HEK293 (cell line): ENCODE data around the gene OR2Y1.

ENCODE experiments used
- CTCF ChIA-PET: fragments of 350-600 bp; formaldehyde crosslinking; extraction: SDS; loops from one replicate; lab custom pipeline; 2021; ENCODE audit warnings: antibody characterized with exemption; lab: Yijun Ruan, JAX
- POLR2A ChIA-PET: fragments of 300-600 bp; formaldehyde crosslinking; extraction: SDS; loops from one replicate; lab custom pipeline; 2020; ENCODE audit warnings: antibody characterized with exemption, inconsistent platforms; lab: Yijun Ruan, JAX
- H3K27ac ChIP-seq: fragments of 200-500 bp; sonication (Bioruptor generic); 2 replicates; pipeline ENCODE4 v1.5.1; 2014; ENCODE audit warnings: low read depth, low read length, control low read depth, inconsistent platforms; ENCODE audit errors: extremely low read depth
- H3K36me3 ChIP-seq, 2 experiments: fragments of 200-500 bp in 1 of 2; sonication (Bioruptor generic) in 1 of 2; 1 replicate in 1 of 2; 2 replicates in 1 of 2; pipeline ENCODE4 v1.5.1; 2014 to 2017; ENCODE audit warnings: inconsistent platforms in 2 of 2, low read length in 2 of 2; ENCODE audit not compliant: control insufficient read depth in 2 of 2, insufficient read depth in 1 of 2
- H3K4me1 ChIP-seq: fragments of 200-500 bp; sonication (Bioruptor generic); 2 replicates; pipeline ENCODE4 v1.5.1; 2014; ENCODE audit warnings: mild to moderate bottlenecking, low read length, inconsistent platforms; ENCODE audit not compliant: control insufficient read depth, insufficient read depth
- H3K4me3 ChIP-seq: 2 replicates; pipeline ENCODE4 v1.5.1; 2011; ENCODE audit warnings: low read depth, mild to moderate bottlenecking, control low read depth, low read length, moderate library complexity
- H3K9me3 ChIP-seq: fragments of 200-500 bp; sonication (Bioruptor generic); 2 replicates; pipeline ENCODE4 v1.5.1; 2014; ENCODE audit warnings: low read depth, low read length, inconsistent platforms; ENCODE audit not compliant: control insufficient read depth, insufficient read depth
- EGR2 ChIP-seq: fragments of 450-650 bp; formaldehyde crosslinking; IDR thresholded peaks from 2 replicates; pipeline ENCODE4 v1.5.1; 2016; ENCODE audit warnings: low read depth, missing biosample characterization, missing genetic modification characterization
- KLF1 ChIP-seq: fragments of 450-650 bp; formaldehyde crosslinking; IDR thresholded peaks from 2 replicates; pipeline ENCODE4 v1.5.1; 2016; ENCODE audit warnings: missing biosample characterization, missing genetic modification characterization
- SP3 ChIP-seq: fragments of 450-650 bp; formaldehyde crosslinking; IDR thresholded peaks from 2 replicates; pipeline ENCODE4 v1.5.1; 2016; ENCODE audit warnings: missing biosample characterization, missing genetic modification characterization
- SP7 ChIP-seq: fragments of 450-650 bp; formaldehyde crosslinking; IDR thresholded peaks from 2 replicates; pipeline ENCODE4 v1.5.1; 2016; ENCODE audit warnings: missing biosample characterization, missing genetic modification characterization
- ZFP41 ChIP-seq: fragments of 450-650 bp; formaldehyde crosslinking; IDR thresholded peaks from 2 replicates; pipeline ENCODE4 v1.5.1; 2016; ENCODE audit warnings: missing biosample characterization, missing genetic modification characterization, borderline replicate concordance
- ZNF121 ChIP-seq: fragments of 450-650 bp; formaldehyde crosslinking; IDR thresholded peaks from 2 replicates; pipeline ENCODE4 v1.5.1; 2016; ENCODE audit warnings: missing biosample characterization, missing genetic modification characterization
- ZNF133 ChIP-seq: fragments of 450-650 bp; formaldehyde crosslinking; IDR thresholded peaks from 2 replicates; pipeline ENCODE4 v1.5.1; 2016; ENCODE audit warnings: missing biosample characterization, missing genetic modification characterization
- ZNF19 ChIP-seq: fragments of 450-650 bp; formaldehyde crosslinking; IDR thresholded peaks from 2 replicates; pipeline ENCODE4; 2016; ENCODE audit warnings: missing biosample characterization, missing genetic modification characterization, low read depth
- ZNF2 ChIP-seq: fragments of 450-650 bp; formaldehyde crosslinking; IDR thresholded peaks from 2 replicates; pipeline ENCODE4 v1.5.1; 2016; ENCODE audit warnings: missing biosample characterization, missing genetic modification characterization
- ZNF24 ChIP-seq: fragments of 450-650 bp; formaldehyde crosslinking; IDR thresholded peaks from 2 replicates; pipeline ENCODE4 v1.5.1; 2016; ENCODE audit warnings: missing biosample characterization, missing genetic modification characterization
- ZNF248 ChIP-seq: fragments of 450-650 bp; formaldehyde crosslinking; IDR thresholded peaks from 2 replicates; pipeline ENCODE4 v1.5.1; 2017; ENCODE audit warnings: missing biosample characterization, missing genetic modification characterization
- ZNF394 ChIP-seq: fragments of 450-650 bp; formaldehyde crosslinking; IDR thresholded peaks from 2 replicates; pipeline ENCODE4 v1.5.1; 2016; ENCODE audit warnings: missing biosample characterization, missing genetic modification characterization, mild to moderate bottlenecking, moderate library complexity, borderline replicate concordance
- ZNF423 ChIP-seq: fragments of 450-650 bp; formaldehyde crosslinking; IDR thresholded peaks from 2 replicates; pipeline ENCODE4 v1.5.1; 2016; ENCODE audit warnings: missing biosample characterization, missing genetic modification characterization
- ZNF501 ChIP-seq: fragments of 450-650 bp; formaldehyde crosslinking; IDR thresholded peaks from 2 replicates; pipeline ENCODE4 v1.5.1; 2016; ENCODE audit warnings: missing biosample characterization, missing genetic modification characterization
- ZNF596 ChIP-seq: fragments of 450-650 bp; IDR thresholded peaks from 2 replicates; pipeline ENCODE4 v1.5.0; 2018; ENCODE audit warnings: missing biosample characterization, mild to moderate bottlenecking, missing genetic modification characterization, moderate library complexity
- ZNF623 ChIP-seq: fragments of 450-650 bp; formaldehyde crosslinking; IDR thresholded peaks from 2 replicates; pipeline ENCODE4 v1.5.1; 2016; ENCODE audit warnings: missing biosample characterization, missing genetic modification characterization
- ZNF624 ChIP-seq: fragments of 450-650 bp; formaldehyde crosslinking; IDR thresholded peaks from 2 replicates; pipeline ENCODE4 v1.5.1; 2017; ENCODE audit warnings: missing biosample characterization, missing genetic modification characterization
- ZNF629 ChIP-seq: fragments of 450-650 bp; formaldehyde crosslinking; IDR thresholded peaks from 2 replicates; pipeline ENCODE4 v1.5.1; 2017; ENCODE audit warnings: missing biosample characterization, missing genetic modification characterization
- ZNF768 ChIP-seq: fragments of 450-650 bp; formaldehyde crosslinking; IDR thresholded peaks from 2 replicates; pipeline ENCODE4 v1.5.1; 2018; ENCODE audit warnings: missing biosample characterization, mild to moderate bottlenecking, missing genetic modification characterization
- ZNF791 ChIP-seq: fragments of 450-650 bp; formaldehyde crosslinking; IDR thresholded peaks from 2 replicates; pipeline ENCODE4 v1.5.1; 2016; ENCODE audit warnings: missing biosample characterization, missing genetic modification characterization
- ZNF792 ChIP-seq: fragments of 450-650 bp; formaldehyde crosslinking; IDR thresholded peaks from 2 replicates; pipeline ENCODE4 v1.5.1; 2016; ENCODE audit warnings: missing biosample characterization, missing genetic modification characterization
- ZNF843 ChIP-seq: fragments of 450-650 bp; formaldehyde crosslinking; IDR thresholded peaks from 2 replicates; pipeline ENCODE4 v1.5.1; 2016; ENCODE audit warnings: missing biosample characterization, missing genetic modification characterization
- TF ChIP-seq, protein P1 (sequence below): fragments of 450-650 bp; formaldehyde crosslinking; IDR thresholded peaks from 2 replicates; pipeline ENCODE4 v1.5.1; 2016; ENCODE audit warnings: missing biosample characterization, missing genetic modification characterization, borderline replicate concordance
- TF ChIP-seq, protein P2 (sequence below): fragments of 450-650 bp; formaldehyde crosslinking; IDR thresholded peaks from 2 replicates; pipeline ENCODE4 v1.5.1; 2017; ENCODE audit warnings: missing biosample characterization, missing genetic modification characterization
- TF ChIP-seq, protein P3 (sequence below): fragments of 450-650 bp; formaldehyde crosslinking; IDR thresholded peaks from 2 replicates; pipeline ENCODE4 v1.5.1; 2016; ENCODE audit warnings: missing biosample characterization, missing genetic modification characterization
- TF ChIP-seq, protein P4 (sequence below): fragments of 450-650 bp; formaldehyde crosslinking; IDR thresholded peaks from 2 replicates; pipeline ENCODE4 v1.5.1; 2016; ENCODE audit warnings: missing biosample characterization, missing genetic modification characterization, borderline replicate concordance

Gene OR2Y1

DNA sequence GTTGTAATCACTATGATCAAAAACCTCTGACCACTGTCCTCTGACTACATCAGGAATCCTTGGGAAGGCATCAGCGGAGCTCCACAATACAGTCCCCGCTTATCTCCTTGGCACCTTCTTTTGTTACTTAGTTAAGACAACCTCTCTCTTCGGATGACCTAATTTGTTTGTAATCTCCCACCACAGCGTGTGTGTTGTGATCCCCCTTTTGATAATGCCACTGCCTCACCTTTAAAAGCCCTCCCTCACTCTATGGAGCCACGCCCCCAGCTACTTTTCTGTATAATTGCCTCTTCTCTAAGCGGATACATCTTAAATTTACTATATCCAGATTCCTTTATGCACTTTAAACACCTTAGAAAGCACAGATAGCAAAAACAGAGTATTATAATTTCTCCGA, 35.9 kb downstream of the OR2Y1 start:
- no peaks in the 10 kb centered on the region for H3K9me3 ChIP-seq
- POLR2A ChIA-PET = no interaction called here
- CTCF ChIA-PET = interaction anchor here (0.6 to 1.8 kb wide), 2 partner anchors 15 to 196 kb away, joined by 3 to 8 read pairs; no protein-coding TSS in a partner anchor
- no peaks in the 10 kb centered on the region for H3K36me3 ChIP-seq
- H3K27ac ChIP-seq = no peak overlapping the region
- H3K4me1 ChIP-seq = peaks cover 4% of the 10 kb centered on the region; the same call in 1 of the 2 replicates
- no peak overlapping the region for H3K4me3 ChIP-seq
- TF ChIP-seq ZNF623 (tag by site-specific recombination) = no peak
- TF ChIP-seq, protein P1, sequence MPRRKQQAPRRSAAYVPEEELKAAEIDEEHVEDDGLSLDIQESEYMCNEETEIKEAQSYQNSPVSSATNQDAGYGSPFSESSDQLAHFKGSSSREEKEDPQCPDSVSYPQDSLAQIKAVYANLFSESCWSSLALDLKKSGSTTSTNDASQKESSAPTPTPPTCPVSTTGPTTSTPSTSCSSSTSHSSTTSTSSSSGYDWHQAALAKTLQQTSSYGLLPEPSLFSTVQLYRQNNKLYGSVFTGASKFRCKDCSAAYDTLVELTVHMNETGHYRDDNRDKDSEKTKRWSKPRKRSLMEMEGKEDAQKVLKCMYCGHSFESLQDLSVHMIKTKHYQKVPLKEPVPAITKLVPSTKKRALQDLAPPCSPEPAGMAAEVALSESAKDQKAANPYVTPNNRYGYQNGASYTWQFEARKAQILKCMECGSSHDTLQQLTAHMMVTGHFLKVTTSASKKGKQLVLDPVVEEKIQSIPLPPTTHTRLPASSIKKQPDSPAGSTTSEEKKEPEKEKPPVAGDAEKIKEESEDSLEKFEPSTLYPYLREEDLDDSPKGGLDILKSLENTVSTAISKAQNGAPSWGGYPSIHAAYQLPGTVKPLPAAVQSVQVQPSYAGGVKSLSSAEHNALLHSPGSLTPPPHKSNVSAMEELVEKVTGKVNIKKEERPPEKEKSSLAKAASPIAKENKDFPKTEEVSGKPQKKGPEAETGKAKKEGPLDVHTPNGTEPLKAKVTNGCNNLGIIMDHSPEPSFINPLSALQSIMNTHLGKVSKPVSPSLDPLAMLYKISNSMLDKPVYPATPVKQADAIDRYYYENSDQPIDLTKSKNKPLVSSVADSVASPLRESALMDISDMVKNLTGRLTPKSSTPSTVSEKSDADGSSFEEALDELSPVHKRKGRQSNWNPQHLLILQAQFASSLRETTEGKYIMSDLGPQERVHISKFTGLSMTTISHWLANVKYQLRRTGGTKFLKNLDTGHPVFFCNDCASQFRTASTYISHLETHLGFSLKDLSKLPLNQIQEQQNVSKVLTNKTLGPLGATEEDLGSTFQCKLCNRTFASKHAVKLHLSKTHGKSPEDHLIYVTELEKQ = no peak
- TF ChIP-seq ZNF768 (tag by site-specific recombination) = no peak
- no peak for TF ChIP-seq ZNF423
- TF ChIP-seq SP3 (tag by site-specific recombination) = peak; percentile 44
- TF ChIP-seq ZNF248 (tag by site-specific recombination) = no peak
- 0 out of 2 replicates have a peak, but pooled peaks have one; percentile 12 for TF ChIP-seq ZNF629 (tag by site-specific recombination)
- no peak for TF ChIP-seq ZNF19 (tag by site-specific recombination)
- TF ChIP-seq ZNF501 = no peak
- TF ChIP-seq ZNF791 (tag by site-specific recombination) = no peak
- TF ChIP-seq ZNF624 = no peak
- TF ChIP-seq ZNF596 (tag by site-specific recombination) = no peak
- TF ChIP-seq, protein P2, sequence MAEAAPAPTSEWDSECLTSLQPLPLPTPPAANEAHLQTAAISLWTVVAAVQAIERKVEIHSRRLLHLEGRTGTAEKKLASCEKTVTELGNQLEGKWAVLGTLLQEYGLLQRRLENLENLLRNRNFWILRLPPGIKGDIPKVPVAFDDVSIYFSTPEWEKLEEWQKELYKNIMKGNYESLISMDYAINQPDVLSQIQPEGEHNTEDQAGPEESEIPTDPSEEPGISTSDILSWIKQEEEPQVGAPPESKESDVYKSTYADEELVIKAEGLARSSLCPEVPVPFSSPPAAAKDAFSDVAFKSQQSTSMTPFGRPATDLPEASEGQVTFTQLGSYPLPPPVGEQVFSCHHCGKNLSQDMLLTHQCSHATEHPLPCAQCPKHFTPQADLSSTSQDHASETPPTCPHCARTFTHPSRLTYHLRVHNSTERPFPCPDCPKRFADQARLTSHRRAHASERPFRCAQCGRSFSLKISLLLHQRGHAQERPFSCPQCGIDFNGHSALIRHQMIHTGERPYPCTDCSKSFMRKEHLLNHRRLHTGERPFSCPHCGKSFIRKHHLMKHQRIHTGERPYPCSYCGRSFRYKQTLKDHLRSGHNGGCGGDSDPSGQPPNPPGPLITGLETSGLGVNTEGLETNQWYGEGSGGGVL (tag by site-specific recombination) = peak; percentile 51
- TF ChIP-seq ZNF792 (tag by site-specific recombination) = no peak
- TF ChIP-seq ZNF24 = no peak
- TF ChIP-seq ZNF843 (tag by site-specific recombination) = no peak
- TF ChIP-seq ZNF394 = no peak
- TF ChIP-seq SP7 (tag by site-specific recombination) = no peak
- no peak for TF ChIP-seq ZFP41 (tag by site-specific recombination)
- no peak for TF ChIP-seq ZNF121
- TF ChIP-seq KLF1 (tag by site-specific recombination) = no peak
- no peak for TF ChIP-seq ZNF133 (tag by site-specific recombination)
- peak; percentile 53; the same call in 1 of the 2 replicates for TF ChIP-seq EGR2 (tag by site-specific recombination)
- TF ChIP-seq, protein P3, sequence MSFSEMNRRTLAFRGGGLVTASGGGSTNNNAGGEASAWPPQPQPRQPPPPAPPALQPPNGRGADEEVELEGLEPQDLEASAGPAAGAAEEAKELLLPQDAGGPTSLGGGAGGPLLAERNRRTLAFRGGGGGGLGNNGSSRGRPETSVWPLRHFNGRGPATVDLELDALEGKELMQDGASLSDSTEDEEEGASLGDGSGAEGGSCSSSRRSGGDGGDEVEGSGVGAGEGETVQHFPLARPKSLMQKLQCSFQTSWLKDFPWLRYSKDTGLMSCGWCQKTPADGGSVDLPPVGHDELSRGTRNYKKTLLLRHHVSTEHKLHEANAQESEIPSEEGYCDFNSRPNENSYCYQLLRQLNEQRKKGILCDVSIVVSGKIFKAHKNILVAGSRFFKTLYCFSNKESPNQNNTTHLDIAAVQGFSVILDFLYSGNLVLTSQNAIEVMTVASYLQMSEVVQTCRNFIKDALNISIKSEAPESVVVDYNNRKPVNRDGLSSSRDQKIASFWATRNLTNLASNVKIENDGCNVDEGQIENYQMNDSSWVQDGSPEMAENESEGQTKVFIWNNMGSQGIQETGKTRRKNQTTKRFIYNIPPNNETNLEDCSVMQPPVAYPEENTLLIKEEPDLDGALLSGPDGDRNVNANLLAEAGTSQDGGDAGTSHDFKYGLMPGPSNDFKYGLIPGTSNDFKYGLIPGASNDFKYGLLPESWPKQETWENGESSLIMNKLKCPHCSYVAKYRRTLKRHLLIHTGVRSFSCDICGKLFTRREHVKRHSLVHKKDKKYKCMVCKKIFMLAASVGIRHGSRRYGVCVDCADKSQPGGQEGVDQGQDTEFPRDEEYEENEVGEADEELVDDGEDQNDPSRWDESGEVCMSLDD (tag by site-specific recombination) = no peak
- no peak for TF ChIP-seq ZNF2
- TF ChIP-seq, protein P4, sequence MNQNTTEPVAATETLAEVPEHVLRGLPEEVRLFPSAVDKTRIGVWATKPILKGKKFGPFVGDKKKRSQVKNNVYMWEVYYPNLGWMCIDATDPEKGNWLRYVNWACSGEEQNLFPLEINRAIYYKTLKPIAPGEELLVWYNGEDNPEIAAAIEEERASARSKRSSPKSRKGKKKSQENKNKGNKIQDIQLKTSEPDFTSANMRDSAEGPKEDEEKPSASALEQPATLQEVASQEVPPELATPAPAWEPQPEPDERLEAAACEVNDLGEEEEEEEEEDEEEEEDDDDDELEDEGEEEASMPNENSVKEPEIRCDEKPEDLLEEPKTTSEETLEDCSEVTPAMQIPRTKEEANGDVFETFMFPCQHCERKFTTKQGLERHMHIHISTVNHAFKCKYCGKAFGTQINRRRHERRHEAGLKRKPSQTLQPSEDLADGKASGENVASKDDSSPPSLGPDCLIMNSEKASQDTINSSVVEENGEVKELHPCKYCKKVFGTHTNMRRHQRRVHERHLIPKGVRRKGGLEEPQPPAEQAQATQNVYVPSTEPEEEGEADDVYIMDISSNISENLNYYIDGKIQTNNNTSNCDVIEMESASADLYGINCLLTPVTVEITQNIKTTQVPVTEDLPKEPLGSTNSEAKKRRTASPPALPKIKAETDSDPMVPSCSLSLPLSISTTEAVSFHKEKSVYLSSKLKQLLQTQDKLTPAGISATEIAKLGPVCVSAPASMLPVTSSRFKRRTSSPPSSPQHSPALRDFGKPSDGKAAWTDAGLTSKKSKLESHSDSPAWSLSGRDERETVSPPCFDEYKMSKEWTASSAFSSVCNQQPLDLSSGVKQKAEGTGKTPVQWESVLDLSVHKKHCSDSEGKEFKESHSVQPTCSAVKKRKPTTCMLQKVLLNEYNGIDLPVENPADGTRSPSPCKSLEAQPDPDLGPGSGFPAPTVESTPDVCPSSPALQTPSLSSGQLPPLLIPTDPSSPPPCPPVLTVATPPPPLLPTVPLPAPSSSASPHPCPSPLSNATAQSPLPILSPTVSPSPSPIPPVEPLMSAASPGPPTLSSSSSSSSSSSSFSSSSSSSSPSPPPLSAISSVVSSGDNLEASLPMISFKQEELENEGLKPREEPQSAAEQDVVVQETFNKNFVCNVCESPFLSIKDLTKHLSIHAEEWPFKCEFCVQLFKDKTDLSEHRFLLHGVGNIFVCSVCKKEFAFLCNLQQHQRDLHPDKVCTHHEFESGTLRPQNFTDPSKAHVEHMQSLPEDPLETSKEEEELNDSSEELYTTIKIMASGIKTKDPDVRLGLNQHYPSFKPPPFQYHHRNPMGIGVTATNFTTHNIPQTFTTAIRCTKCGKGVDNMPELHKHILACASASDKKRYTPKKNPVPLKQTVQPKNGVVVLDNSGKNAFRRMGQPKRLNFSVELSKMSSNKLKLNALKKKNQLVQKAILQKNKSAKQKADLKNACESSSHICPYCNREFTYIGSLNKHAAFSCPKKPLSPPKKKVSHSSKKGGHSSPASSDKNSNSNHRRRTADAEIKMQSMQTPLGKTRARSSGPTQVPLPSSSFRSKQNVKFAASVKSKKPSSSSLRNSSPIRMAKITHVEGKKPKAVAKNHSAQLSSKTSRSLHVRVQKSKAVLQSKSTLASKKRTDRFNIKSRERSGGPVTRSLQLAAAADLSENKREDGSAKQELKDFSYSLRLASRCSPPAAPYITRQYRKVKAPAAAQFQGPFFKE (tag by site-specific recombination) = no peak
